ENCODE data around the gene MCC.

GRCh38 chr5:113145757-113146387 lies 342.4 kb downstream of the MCC start:
- no peak for TF ChIP-seq POLR2AphosphoS5 (IDR thresholded peaks at IDR 0.05; ENCODE audit: insufficient read depth in 1 of 2, low read depth in 1 of 2)
- TF ChIP-seq CTCF (IDR thresholded peaks at IDR 0.05): no peak
- no peak for TF ChIP-seq POLR2A (IDR thresholded peaks at IDR 0.05)
